ENCODE results near the gene POMT1.

The POMT1 gene

DNA sequence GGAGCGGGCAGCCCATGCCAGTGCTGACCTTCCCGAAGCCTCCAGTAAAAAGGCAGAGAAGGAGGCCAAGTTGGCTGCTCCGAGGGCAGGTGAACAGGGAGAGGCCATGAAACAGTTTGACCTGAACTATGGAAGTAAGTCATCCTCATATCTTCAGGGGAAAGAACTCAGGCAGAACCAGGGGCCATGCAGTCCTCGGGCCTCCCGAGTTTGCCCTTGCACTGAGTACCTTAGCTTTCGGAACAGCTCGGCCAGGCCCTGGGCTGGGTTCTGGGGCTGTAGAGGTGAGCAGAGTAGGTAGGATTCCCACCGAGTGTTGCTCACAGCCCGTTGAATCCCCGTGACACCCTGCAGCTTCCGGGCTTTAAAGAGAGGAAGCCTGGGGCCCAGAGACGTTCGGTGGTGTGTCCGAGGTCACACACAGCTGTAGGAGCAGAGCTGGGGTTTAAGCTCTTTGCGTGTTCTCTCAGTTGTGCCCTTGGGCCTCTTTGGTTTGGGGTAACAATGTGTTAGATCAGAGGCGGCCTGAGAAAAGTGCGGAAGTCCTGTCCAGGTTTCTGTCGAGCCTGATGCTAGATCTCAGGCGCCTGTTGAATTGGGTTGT lies 24.8 kb upstream of the POMT1 start:
- DNase-seq: no peak

DNA sequence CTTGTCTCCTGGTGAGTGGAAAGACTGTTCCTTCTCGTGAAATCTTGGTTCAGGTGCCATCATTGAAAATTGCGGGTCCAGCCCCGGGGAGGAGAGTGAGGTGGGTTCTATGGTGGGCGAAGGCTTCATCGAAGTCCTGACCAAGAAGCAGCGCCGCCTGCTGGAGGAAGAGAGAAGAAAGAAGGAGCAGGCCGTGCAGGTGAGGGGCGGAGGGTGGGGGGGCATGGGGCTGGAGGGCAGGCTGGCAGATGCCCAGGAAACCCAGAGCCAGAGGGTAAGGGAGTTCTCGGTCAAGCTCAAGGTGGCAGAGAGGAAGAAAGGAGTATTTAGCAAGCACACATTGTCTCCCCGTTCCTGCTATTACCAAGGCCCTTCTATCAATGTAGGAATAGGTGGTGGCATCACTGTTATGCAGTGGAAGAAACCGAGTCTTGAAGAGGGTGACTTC lies 24.3 kb upstream of the POMT1 start:
- peak in 1 of 2 experiments; percentile 34 for DNase-seq

DNA sequence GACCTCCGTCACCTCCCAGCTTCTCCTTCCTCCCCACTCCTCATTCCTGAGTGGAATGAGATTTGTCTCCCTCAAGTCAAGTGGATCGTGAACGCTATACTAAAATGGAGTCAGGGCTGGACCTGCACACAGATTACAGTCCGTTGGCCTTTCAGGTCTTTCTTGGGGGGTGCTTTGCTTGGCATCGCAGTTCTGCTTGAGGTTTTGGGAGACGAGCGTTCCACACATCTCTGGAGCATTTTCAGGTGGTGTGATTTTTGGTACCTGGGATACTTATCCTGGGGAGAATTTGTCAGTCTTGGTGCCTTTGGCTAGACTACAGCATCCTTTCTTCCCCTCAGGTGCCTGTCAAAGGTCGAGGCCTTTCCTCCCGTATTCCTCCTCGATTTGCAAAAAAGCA lies 23.8 kb upstream of the POMT1 start:
- DNase-seq: no peak

DNA sequence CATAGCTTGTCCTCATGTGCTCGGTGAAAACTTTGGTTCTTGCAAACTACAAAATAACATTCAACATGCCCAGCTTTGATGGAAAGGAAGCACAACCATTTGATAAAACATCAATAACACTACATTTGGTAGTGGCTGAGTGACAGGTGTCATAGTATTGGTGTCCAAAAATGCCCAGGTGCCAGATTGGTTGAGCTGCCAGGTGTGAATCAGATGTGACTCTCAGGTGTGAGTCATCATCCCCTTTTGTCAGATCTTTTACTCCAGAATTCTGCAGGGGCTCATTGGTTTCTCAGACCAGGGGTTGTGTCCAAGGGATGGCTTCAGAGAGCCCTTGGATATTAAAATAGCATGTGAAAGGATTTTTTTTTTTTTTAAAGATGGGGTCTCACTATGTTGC lies 22.5 kb upstream of the POMT1 start:
- DNase-seq: no peak

DNA sequence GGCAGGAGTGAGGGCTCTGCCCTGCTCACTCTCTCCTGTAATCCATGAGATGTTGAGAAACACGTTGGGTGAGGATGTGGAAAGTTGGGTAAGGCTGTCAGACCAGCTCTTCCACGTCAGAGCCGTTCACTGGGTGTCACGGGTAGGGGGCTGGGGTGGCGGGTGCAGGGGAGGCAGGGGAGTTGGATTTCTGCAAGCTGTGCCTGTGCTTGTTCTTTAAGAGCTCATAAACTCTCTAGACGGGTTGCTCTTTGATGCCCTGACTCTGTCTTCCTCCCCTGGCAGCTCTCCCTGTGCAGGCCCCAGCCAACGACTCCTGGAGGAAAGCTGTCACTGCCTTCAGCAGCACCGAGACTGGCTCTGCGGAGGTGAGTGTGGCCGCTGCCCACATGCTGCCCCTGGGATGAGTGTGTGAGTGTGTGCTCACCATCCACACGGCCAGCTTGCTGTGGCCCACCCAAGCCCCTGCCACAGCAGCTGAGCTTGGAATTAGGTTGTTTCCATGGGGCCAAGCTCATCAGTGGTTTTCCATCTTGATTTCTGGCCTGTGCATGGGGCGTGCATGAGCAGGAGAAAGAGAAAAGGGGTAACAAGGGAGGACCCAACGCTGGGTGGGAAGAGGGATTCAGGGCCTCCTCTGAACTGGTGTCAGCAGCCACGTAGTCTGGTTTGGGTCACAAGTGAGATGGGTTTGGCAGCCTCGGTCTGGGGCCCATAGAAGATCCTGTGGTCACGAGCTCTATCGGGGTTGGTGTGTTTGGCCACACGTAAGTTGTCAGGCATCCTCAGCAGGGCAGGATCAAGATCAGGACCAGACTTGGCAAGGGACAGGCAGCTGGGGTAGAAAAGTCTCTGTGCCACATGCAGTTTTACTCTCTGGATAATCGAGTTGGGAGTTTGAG lies 21.0 kb upstream of the POMT1 start:
- DNase-seq: no peak

DNA sequence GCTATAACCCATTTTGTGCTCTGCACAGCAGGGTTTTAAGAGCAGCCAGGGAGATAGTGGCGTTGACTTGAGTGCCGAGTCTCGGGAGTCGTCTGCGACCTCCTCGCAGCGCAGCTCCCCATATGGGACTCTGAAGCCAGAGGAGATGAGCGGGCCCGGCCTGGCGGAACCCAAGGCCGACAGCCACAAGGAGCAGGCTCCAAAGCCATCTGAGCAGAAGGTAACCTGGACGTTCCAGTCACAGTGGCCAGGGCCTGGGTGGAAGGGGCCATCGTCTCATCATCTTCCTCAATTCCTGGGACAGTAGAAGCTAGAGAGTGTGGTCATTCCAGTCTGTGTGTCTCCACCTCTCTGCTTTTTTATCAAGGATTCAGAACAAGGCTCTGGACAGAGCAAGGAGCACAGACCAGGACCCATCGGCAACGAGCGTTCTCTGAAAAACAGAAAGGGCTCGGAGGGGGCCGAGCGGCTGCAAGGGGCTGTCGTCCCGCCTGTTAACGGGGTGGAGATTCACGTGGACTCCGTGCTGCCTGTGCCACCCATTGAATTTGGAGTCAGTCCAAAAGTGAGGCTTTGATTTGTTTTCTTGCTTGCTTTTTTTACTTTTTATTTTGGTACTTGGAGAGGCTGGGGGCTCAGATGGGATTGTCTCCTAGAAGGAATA lies 20.2 kb upstream of the POMT1 start:
- DNase-seq: no peak

DNA sequence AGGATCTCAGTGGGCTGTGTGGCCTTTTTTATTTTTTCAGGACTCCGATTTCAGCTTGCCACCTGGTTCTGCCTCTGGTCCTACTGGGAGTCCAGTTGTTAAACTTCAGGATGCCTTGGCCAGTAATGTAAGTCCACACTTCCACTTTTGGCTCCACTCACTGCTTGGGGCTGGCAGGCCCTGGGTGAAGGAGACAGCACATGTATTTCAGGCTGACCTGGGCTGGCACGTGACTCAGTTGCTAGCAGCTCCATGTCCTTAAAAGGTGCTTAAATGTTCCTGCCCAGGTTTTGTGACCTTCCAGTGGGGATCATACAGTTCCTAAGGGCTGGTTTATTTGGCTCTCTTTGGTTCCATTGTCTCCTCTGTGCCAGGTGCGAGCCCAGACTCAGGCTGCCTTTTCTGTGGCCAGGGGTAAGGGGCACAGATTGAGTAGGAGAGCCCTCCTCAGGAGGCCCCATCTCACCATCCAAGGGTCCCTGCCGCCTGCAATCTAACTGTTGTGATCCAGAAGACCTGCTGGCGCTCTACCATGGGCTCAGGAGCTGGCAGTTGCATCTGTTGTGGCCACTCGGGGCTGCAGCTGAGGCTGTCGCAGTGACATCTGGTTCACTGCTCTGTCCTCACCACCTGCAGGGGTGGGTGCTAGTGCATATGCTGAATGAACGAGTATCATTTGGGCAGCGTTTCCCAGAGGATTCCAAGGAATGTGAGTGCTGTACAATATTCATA lies 19.2 kb upstream of the POMT1 start:
- no peak for DNase-seq

DNA sequence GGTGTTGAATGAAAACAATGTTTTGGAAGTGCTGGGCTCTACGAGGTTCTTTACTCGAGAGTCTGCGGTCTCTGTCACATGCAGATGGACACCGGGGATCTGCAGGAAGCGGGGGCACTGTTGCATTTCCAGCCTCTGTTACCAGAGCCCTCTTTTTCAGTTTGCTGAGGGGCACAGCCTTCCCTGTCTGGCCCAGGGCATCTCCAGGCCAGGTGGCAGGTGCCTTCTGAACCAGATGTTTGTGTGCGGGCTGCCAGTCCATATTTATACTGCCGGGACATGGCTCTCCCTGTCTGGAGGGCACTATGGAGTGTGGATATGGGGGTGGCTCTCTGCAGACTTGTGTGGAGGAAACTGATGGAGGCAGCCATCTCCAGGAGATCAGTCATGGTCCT lies 18.7 kb upstream of the POMT1 start:
- no peak for DNase-seq

DNA sequence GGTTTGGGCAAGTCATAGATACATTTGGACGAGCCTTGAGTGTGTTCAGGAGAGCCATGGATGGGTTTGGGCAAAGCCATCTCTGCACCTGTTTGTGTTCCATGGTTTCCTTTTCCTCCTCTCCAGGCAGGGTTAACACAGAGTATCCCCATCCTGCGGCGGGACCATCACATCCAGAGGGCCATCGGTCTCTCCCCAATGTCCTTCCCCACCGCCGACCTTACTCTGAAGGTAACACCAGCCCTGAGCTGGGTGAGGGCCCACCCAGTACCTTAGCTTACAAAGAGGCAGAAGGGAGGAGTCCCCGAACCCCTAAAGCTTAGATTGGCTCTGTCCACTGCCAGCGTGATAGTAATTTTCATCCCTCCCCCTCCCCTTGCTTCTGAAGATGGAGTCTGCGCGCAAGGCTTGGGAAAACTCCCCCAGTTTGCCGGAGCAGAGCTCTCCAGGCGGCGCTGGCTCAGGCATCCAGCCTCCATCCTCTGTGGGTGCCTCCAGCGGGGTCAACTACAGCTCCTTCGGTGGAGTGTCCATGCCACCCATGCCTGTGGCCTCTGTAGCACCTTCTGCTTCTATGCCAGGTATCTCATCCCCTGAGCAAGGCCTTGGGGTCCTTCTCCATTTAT lies 18.0 kb upstream of the POMT1 start:
- DNase-seq: no peak

DNA sequence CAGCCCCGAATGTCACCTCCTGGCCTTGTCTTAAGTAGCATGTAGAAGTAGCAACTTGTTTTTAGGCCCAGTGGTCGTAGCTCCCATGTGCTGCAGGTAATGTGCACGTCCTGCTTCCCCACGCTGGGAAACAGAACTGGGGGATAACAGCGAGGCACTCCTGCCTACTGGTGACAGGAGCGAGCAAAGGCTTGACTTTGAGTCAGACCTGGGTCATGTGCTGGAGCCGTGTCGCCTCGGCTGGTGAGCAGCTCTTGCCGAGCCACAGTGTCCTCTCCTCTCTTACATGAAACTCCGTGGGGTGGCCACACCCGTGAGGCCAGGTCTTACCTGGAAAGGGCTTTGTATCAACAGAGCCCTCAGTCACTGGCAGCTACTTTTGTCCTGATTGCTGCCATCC lies 17.5 kb upstream of the POMT1 start:
- no peak for DNase-seq

DNA sequence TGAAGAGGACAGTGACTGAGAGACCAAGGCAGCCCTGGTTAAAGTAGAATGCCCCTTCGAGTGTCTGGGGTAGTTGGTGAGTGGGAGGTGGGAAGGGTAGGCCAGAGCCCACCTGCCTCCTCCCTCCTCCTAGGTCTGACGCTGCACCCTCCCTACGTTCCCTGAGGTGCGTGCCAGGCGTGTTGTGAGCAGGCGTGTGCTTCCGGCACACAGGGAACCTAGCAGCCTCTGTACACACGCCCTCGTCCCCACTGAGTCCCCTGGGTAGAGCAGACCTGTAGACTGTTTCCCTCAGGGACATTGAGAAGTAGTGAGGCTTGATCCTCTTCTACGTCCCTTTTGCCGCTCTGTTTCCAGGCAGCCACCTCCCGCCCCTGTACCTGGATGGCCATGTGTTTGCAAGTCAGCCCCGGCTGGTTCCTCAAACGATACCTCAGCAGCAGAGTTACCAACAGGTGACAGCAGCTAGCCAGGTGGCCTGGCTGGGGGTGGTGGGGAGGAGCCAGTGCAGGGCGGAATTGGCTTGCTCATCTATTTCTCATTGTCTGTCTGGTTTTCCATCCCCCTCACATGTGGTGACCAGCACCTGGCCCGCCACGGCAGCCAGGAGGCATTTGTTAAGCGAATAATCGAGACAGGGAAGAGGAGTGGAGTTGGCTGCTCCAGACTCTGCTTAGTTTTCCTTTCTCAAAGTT lies 16.8 kb upstream of the POMT1 start:
- DNase-seq: no peak

DNA sequence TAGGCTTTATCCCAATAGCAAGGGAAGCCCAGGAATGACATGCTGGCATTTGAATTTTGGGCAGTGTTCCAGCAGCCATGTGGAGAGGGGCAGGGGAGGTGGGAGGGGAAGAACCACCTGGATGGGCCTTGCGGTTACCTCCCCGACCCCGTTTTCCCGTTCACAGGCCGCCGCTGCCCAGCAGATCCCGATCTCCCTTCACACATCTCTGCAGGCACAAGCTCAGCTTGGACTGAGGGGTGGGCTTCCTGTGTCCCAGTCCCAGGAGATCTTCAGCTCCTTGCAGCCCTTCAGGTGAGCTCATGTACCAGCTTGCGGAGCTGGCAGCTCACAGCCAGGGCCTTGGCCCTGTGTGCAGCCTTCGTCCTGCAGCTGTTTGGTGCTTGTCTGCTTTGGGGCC lies 15.7 kb upstream of the POMT1 start:
- no peak for DNase-seq

DNA sequence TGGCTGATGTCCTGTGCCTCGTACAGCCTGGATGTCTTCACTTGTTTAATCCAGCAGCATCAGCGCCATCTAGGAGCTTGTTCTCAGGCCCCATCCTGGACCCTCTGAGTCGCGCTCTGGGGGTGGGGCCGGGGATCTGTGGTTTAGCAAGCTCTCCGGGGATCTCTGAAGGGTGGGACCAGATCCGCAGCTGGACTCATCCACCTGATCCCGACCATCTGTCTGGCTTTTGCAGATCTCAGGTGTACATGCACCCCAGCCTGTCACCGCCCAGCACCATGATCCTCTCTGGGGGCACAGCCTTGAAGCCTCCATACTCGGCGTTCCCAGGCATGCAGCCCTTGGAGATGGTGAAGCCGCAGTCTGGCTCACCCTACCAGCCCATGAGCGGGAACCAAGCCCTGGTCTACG lies 15.1 kb upstream of the POMT1 start:
- DNase-seq: no peak

DNA sequence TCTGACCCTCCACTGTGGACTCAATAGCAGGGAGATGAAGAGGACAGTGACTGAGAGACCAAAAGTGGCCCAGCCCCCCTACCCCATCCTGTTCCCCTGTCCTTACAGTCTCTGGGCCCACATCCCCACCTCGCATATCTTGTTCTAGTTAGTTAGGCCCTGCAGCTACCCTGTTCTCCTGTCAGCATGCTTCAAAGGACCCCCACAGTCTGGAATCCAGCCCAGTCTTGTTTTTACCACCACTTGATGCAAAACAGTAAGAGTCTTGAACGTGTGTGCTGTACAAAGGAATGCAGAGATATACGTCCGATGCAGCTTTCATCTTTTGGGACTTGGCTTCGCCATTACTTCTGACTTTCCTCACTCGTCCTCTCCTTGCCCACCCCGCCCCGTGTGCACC lies 12.2 kb upstream of the POMT1 start:
- DNase-seq: no peak

DNA sequence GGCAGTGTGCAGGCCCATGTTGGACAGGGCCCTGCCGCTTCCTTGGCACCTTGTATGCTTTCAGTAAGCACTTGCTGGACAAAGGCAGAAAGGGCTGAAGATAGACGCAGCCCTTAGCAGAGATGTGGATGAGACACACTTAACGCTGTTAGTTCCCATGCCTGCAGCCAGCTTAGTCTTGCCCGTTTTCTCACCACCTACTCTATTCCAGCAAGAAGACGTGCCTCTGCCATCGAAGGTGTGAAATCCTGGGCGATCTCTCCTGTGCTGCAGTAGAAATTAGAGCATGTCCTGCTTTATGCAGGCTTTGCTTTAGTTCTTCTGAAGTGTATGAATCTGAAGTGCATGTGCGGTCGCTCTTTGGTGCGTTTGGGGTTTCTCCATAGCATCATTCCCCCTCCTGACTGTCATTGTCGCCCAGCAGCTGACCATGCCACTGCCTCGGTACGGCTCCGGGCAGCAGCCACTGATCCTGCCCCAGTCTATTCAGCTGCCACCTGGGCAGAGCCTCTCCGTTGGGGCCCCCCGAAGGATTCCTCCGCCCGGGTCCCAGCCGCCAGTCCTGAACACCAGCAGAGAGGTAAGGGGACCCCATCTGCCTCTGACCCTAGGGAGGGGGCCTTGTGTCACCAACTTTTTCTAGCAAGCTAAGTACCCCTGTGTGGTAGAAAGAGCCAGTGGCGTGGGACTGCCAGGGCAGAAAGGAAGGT lies 11.6 kb upstream of the POMT1 start:
- DNase-seq: no peak

DNA sequence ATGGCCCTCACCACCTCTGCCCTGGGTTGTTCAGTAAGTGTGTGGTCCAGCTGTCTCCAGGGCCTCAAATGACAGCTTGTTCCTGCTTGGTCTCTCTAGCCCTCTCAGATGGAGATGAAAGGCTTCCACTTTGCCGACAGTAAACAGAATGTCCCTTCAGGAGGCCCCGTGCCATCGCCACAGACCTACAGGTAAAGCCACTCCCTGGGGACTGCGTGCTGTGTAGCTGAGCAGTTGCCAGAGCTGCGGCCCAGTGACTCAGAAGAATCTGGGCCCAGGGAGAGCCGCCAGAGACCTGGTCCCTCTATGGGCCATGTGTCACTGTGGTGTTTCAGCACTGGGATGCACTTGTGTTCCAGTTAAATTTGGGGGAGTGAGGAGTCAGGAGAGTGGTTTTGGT lies 10.6 kb upstream of the POMT1 start:
- no peak for DNase-seq

DNA sequence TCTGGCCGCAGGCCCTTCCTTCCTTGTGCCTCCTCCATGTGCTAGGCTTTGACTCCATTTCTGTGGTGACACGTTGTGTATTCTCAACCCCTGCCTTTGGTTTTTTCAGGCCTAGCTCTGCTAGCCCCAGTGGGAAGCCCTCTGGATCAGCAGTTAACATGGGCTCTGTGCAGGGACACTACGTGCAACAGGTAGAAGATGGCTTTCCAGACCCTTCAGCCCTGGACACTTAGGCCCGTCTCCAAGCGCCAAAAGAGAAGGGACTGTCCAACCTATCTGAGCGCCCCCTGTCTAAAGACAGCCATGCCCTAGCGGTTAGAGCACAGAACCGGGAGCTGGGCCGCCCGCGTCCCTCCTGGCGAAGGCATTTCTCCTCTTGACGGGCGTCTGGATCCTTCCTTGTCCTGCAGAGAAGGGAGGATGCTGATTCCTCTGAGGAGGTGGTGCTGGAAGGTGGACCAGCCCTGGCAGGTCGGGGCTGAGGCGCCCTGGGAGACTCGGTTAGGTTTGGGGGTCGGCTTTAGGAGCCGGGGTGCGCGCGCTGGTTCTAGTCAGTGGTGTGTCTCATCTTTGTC lies 8.3 kb upstream of the POMT1 start:
- no peak for DNase-seq

DNA sequence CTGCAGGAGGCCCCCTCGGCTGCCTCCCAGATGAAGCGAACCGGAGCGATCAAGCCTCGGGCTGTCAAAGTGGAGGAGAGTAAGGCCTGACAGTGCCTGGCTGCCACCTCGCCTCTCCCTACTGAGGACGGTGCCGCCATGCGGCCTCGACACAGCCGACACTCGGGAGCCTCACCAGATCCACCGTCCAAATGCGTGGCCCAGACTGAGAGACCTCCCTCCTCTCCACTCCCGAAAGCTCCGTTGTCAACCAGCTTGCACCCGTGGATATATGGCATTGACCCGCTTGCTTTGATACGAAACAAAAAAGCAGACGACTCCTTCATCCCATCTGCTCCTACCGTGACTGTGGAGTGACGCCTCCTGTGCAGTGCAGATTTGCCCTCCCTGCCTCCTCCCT lies 6.9 kb upstream of the POMT1 start:
- DNase-seq: no peak

DNA sequence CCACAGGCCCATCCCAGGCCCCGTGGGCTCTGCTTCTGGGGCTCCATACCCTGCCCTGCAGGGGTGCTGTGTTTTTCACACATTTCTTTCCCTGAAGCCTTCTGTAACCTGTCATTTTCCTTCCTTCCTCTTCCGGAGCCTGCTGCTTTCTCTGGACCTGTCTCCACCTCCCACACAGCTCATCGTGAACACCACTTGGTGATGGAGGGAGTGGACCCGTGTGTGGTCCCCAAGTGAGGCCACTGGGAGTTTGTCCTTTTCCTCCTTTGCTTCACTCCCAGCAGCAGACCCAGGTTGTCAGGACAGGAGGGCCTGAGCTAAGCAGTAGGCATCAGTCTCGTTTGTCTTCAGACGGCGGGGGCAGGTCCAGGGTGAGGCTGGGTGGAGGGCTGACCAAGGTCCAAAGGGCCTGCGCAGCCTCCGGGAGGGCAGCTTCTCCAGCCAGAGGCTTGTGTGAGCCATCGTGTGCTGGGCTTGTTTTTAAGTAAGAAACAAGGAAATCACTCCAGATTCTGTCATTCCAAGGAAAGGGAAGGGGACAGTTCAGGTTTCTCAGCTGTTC lies 5.8 kb upstream of the POMT1 start:
- no peak for DNase-seq

DNA sequence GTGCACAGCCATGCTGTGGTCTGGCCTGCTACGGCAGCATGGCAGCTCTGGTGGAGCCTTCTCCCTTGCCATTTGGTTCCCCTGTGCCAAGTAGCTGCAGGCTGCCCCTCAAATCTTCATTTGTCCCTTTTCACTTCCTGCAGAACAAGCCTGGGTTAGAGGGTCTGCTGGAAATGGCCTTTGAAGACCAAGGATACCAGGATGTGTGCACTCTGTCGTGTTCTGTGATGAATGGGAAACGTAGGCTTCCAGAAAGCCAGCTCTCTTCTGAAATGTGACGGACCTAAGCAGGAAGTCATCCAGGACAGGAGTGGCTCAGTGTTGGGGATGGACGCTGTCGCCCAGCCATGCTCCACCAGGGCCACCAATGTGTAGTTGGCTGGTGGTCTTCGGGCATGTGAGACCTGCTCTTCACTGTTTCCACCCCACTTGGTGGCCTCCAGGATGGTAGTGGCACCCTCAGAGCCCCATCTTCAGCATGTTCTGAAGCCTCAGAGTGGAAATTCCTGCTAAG lies 3.4 kb upstream of the POMT1 start:
- no peak for DNase-seq

DNA sequence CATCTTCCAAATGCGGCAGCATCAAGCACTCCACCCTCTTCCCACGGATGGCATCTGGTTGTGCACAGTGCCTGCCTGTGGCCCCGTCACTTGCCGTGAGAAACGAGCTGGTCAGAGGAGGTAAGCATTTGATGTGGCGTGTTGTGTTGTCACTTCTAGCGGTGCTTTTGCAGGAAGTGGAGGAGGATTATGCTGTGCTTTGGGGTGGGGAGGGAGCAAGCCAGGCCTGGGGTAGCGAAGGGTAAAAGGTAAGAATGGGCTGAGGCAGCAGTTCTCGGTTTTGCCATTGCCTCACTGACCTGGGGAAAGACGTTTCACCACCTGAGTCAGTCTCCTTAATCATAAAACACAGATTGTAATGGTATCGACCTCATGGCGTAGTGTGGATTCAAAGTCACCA lies 2.3 kb upstream of the POMT1 start:
- DNase-seq: no peak
